Vagina (tissue), 2 donors: Measurements from ENCODE around the gene APOB. TPM values are rescaled to one million over a fixed set of nuclear protein-coding genes. Genes with fewer than 3 reads are reported as not detected.

Source experiments
- DNase-seq, 2 donors: peaks; one replicate each; pipeline ENCODE4 v3.0.0-alpha.2; 2017; ENCODE audit errors: extremely low spot score in 2 of 2
- H3K27ac ChIP-seq: fragments of 200-600 bp; sonication (generic); one replicate; pipeline ENCODE4 v1.5.1; 2019
- H3K27me3 ChIP-seq: fragments of 200-600 bp; sonication (generic); one replicate; pipeline ENCODE4 v1.5.1; 2019
- H3K36me3 ChIP-seq, 2 donors: fragments of 200-600 bp; sonication (generic); one replicate each; pipeline ENCODE4 v1.5.1; 2017 to 2019
- H3K4me1 ChIP-seq: fragments of 200-600 bp; sonication (generic); one replicate; pipeline ENCODE4 v1.5.1; 2019
- H3K4me3 ChIP-seq, 2 donors: fragments of 200-600 bp; sonication (generic); 1 replicate in 1 of 2; 2 replicates in 1 of 2; pipeline ENCODE4 v1.5.1; 2016 to 2019
- H3K9me3 ChIP-seq: fragments of 200-600 bp; sonication (generic); one replicate; pipeline ENCODE4 v1.5.1; 2019
- POLR2A ChIP-seq, 2 donors: fragments of 450-650 bp; IDR thresholded peaks; one replicate each; pipeline ENCODE4 v1.6.1; 2017; ENCODE audit warnings: antibody characterized with exemption in 2 of 2, mild to moderate bottlenecking in 2 of 2, moderate library complexity in 2 of 2
- POLR2AphosphoS5 ChIP-seq, 2 donors: sonication (generic); formaldehyde crosslinking; IDR thresholded peaks; one replicate each; pipeline ENCODE4 v1.9.0; 2017; ENCODE audit warnings: antibody characterized with exemption in 2 of 2, mild to moderate bottlenecking in 2 of 2, low read depth in 1 of 2; ENCODE audit not compliant: insufficient read depth in 1 of 2
- intact Hi-C: fragments of 100-400 bp; cut with DNase I; formaldehyde crosslinking; loops from one replicate; pipeline ENCODE4 v1.15.1; 2023
- total RNA-seq: library from RNA; depleted of rRNA; stranded (reverse); fragments of >200 nt; gene quantifications from one replicate; pipeline ENCODE4 v1.2.3, GENCODE V29; 2016
- TF ChIP-seq, protein P1 (sequence below), 3 experiments: fragments of 450-650 bp in 2 of 3; fragments of 200-600 bp in 1 of 3; sonication (generic) in 1 of 3; IDR thresholded peaks; one replicate each; pipeline ENCODE4 v1.5.1; 2017 to 2019; ENCODE audit warnings: antibody characterized with exemption in 3 of 3, mild to moderate bottlenecking in 2 of 3, moderate library complexity in 2 of 3

The APOB gene
- total RNA-seq, 1 donor from 2014 or later = not detected

DNA sequence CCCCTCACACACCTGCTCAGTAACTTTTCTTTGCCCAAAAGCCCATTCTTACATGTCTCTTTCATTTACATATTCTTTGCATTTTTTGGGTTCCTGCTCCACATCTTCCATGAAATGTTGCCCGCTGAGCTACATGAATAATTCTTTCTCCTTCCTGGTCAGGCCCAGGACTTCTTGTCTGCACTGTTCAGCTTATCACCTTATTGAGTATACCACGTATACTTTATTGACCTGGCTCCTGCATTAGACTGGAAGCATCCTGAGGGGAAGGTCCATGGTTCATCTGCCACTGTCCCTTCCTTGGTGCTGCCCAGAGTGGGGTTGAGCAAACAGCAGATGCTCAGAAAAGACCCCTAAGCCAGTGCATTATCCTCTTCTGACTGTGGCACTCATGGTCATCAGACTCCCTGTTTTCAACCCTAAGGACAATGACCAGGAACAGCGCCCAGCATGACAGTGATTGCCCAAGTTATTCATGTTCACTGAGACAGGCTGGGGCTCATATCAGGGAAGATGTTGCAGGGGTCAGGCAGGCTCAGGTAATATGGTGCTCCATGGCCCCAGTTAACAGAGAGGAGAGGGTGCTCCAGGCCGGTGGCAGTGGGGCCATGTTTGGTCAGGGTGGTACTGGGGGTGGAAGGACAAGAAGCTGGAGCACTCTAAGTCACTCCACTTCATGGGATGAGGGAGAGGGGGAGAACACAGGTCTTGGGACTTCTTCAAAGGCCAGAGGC, 7.7 kb downstream of the APOB start:
- intact Hi-C loops = no loop called here
- H3K27me3 ChIP-seq = no peaks in the 10 kb centered on the region
- H3K27ac ChIP-seq = no peak overlapping the region
- H3K36me3 ChIP-seq = no peaks in the 10 kb centered on the region
- TF ChIP-seq POLR2A (IDR thresholded peaks at IDR 0.05) (no peak), POLR2AphosphoS5 (IDR thresholded peaks at IDR 0.05; ENCODE audit: insufficient read depth in 1 of 2, low read depth in 1 of 2) (no peak)
- TF ChIP-seq, protein P1, sequence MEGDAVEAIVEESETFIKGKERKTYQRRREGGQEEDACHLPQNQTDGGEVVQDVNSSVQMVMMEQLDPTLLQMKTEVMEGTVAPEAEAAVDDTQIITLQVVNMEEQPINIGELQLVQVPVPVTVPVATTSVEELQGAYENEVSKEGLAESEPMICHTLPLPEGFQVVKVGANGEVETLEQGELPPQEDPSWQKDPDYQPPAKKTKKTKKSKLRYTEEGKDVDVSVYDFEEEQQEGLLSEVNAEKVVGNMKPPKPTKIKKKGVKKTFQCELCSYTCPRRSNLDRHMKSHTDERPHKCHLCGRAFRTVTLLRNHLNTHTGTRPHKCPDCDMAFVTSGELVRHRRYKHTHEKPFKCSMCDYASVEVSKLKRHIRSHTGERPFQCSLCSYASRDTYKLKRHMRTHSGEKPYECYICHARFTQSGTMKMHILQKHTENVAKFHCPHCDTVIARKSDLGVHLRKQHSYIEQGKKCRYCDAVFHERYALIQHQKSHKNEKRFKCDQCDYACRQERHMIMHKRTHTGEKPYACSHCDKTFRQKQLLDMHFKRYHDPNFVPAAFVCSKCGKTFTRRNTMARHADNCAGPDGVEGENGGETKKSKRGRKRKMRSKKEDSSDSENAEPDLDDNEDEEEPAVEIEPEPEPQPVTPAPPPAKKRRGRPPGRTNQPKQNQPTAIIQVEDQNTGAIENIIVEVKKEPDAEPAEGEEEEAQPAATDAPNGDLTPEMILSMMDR (IDR thresholded peaks at IDR 0.05) = no peak
- no peak for DNase-seq
- no peaks in the 10 kb centered on the region for H3K4me1 ChIP-seq
- no peak overlapping the region for H3K4me3 ChIP-seq
- H3K9me3 ChIP-seq = no peaks in the 10 kb centered on the region

DNA sequence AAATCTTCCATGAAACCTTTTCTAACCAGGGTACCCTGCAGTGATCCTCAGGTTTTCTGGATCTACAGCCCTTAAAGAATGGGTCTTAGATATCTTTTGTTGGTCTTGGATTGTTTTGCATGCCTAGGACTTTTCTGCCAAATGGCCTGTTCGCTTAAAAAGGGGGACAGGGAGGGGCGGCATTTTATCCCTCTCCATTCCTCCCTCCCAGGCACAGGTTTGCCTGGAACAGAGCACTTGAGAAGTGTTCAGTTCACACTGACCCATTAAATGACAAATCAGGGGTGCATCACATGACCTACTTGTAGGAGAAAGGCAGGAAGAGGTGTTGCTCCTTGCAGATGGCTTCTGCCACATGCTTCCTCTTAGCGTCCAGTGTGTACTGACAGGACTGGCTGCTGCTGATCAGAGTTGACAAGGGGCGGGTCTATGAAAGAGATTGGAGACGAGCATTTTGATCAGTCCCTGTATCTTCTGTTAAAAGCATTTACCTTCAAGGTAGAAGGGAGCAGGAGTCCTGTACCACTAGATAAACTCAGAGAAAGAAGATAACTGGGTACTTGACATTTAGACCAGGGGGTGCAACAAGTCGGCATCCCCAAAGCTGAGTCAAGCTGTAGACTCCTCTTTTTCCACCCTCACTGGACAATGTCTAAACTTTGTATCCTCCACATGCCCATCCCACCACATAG, 8.4 kb downstream of the APOB start:
- TF ChIP-seq POLR2AphosphoS5 (IDR thresholded peaks at IDR 0.05; ENCODE audit: insufficient read depth in 1 of 2, low read depth in 1 of 2) (no peak), POLR2A (IDR thresholded peaks at IDR 0.05) (no peak)
- TF ChIP-seq, protein P1 (IDR thresholded peaks at IDR 0.05) = no peak
- H3K4me3 ChIP-seq = no peak overlapping the region
- no peaks in the 10 kb centered on the region for H3K9me3 ChIP-seq
- no peaks in the 10 kb centered on the region for H3K27me3 ChIP-seq
- H3K4me1 ChIP-seq = no peaks in the 10 kb centered on the region
- intact Hi-C loops = no loop called here
- DNase-seq = no peak
- H3K27ac ChIP-seq = no peak overlapping the region
- no peaks in the 10 kb centered on the region for H3K36me3 ChIP-seq

DNA sequence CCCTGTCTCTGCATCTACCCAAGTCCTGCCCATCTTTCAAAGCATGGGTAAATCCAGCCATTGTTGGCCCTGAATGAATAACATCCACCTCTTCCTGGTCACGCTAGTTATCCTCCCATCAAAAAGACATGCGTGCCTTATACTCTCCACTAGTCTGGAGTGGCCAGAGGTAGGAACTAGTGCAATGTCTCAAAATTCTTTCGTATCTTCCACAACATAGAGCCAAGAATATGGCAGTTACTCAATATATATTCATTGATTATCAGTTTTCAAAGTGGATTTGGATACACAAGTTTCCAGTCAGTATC, 8.9 kb downstream of the APOB start:
- no peak overlapping the region for H3K4me3 ChIP-seq
- TF ChIP-seq POLR2A (IDR thresholded peaks at IDR 0.05) (no peak), POLR2AphosphoS5 (IDR thresholded peaks at IDR 0.05; ENCODE audit: insufficient read depth in 1 of 2, low read depth in 1 of 2) (no peak)
- TF ChIP-seq, protein P1 (IDR thresholded peaks at IDR 0.05) = no peak
- no peaks in the 10 kb centered on the region for H3K36me3 ChIP-seq
- H3K27ac ChIP-seq = no peak overlapping the region
- H3K27me3 ChIP-seq = no peaks in the 10 kb centered on the region
- H3K4me1 ChIP-seq = no peaks in the 10 kb centered on the region
- no peak for DNase-seq
- intact Hi-C loops = no loop called here
- H3K9me3 ChIP-seq = no peaks in the 10 kb centered on the region

- no peaks in the 10 kb centered on the region for H3K9me3 ChIP-seq
- no peak overlapping the region for H3K27ac ChIP-seq
- intact Hi-C loops = no loop called here
- TF ChIP-seq POLR2AphosphoS5 (IDR thresholded peaks at IDR 0.05; ENCODE audit: insufficient read depth in 1 of 2, low read depth in 1 of 2) (no peak), POLR2A (IDR thresholded peaks at IDR 0.05) (no peak)
- TF ChIP-seq, protein P1 (IDR thresholded peaks at IDR 0.05) = no peak
- no peaks in the 10 kb centered on the region for H3K36me3 ChIP-seq
- no peaks in the 10 kb centered on the region for H3K4me1 ChIP-seq
- H3K4me3 ChIP-seq = no peak overlapping the region
- H3K27me3 ChIP-seq = no peaks in the 10 kb centered on the region
- no peak for DNase-seq
Measured at GRCh38 chr2:21034156-21034971, 9.5 kb downstream of the APOB start.
